Breast epithelium (tissue), 3 donors: ENCODE results near the gene SCN7A.

Experiments
- POLR2A ChIP-seq: fragments of 450-650 bp; IDR thresholded peaks from one replicate; pipeline ENCODE4 v1.6.1; 2016; ENCODE audit warnings: antibody characterized with exemption, mild to moderate bottlenecking, moderate library complexity
- POLR2AphosphoS5 ChIP-seq, 3 donors: sonication (generic); formaldehyde crosslinking; IDR thresholded peaks; one replicate each; pipeline ENCODE4 v1.6.1; 2017; ENCODE audit warnings: antibody characterized with exemption in 3 of 3
- TF ChIP-seq, protein P1 (sequence below), 3 donors: fragments of 450-650 bp; IDR thresholded peaks; one replicate each; pipeline ENCODE4 v1.5.1; 2016 to 2017; ENCODE audit warnings: antibody characterized with exemption in 3 of 3, mild to moderate bottlenecking in 3 of 3, moderate library complexity in 3 of 3

DNA sequence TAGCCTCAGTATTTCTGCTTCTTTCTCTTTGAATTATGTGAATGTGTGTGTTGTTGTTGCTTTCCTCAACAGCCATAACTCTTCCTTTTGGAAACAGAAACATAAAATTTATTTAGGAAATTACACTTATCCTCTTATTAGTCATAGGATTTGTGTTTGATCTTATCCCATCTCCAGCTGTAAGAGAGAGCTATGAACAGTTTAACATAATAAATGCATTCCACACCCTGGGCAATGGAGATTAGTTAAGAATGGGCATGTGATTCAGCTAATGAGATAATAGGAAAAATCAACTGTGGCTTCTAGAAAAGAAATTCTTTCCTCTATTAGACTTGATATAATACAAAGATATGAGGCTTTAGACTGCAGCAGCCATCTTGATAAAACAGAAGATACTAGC lies 55.0 kb downstream of the SCN7A start:
- TF ChIP-seq POLR2A, result no peak
- TF ChIP-seq, protein P1, sequence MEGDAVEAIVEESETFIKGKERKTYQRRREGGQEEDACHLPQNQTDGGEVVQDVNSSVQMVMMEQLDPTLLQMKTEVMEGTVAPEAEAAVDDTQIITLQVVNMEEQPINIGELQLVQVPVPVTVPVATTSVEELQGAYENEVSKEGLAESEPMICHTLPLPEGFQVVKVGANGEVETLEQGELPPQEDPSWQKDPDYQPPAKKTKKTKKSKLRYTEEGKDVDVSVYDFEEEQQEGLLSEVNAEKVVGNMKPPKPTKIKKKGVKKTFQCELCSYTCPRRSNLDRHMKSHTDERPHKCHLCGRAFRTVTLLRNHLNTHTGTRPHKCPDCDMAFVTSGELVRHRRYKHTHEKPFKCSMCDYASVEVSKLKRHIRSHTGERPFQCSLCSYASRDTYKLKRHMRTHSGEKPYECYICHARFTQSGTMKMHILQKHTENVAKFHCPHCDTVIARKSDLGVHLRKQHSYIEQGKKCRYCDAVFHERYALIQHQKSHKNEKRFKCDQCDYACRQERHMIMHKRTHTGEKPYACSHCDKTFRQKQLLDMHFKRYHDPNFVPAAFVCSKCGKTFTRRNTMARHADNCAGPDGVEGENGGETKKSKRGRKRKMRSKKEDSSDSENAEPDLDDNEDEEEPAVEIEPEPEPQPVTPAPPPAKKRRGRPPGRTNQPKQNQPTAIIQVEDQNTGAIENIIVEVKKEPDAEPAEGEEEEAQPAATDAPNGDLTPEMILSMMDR (IDR thresholded peaks at IDR 0.05), result no peak
- no peak for TF ChIP-seq POLR2AphosphoS5 (IDR thresholded peaks at IDR 0.05)
